NCI-H187 treated with DMSO at 0.1 percent for 48 hours (cell line): ENCODE data around the gene BCL2L13.
"Not testable (repeated sequence)": the region's sequence is repeated elsewhere in the genome, so short reads cannot be mapped to it uniquely, and the experiment has no call there.

ENCODE experiments used
- DNase-seq: peaks from one replicate; lab custom pipeline; 2025; lab: John Stamatoyannopoulos, UW

BCL2L13 gene

GRCh38 chr22:17695986-17696385 is 57.4 kb downstream of the BCL2L13 start:
- no peak for DNase-seq

- not testable (repeated sequence) for DNase-seq
Measured at GRCh38 chr22:17697196-17697595, 58.6 kb downstream of the BCL2L13 start.

DNA sequence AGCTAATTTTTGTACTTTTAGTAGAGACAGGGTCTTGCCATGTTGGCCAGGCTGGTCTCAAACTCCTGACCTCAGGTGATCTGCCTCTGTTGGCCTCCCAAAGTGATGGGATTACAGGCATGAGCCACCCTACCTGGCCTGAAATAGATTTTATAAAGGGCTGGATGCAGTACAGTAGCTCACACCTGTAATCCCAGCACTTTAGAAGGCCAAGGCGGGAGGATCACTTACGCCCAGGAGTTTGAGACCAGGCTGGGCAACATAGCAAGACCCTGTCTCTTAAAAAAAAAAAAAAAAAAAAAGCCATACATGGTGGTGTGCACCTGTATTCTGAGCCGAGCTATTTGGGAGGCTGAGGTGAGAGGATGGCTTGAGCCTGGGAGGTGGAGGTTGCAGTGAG is 59.7 kb downstream of the BCL2L13 start:
- DNase-seq, result not testable (repeated sequence)

DNA sequence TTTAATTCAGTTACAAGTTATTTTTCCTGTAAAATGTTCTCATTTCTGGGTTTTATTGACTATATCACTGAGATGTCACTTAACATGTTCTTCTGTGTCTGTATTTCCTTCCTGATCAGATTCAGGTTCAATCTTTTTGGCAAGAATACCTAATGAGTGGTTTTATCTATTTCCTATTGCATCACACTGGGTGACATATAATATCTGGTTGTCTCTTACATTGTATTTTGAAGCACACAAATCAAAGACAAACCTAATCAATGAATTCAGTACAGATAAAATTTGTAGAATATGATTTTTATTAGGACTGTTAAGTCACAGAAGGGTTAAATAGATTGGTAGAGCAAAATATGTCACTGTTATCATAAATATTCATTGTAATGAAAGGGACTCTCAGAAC is 60.4 kb downstream of the BCL2L13 start:
- DNase-seq, result no peak

- no peak for DNase-seq
Measured at GRCh38 chr22:17699696-17700340, 61.3 kb downstream of the BCL2L13 start.

DNA sequence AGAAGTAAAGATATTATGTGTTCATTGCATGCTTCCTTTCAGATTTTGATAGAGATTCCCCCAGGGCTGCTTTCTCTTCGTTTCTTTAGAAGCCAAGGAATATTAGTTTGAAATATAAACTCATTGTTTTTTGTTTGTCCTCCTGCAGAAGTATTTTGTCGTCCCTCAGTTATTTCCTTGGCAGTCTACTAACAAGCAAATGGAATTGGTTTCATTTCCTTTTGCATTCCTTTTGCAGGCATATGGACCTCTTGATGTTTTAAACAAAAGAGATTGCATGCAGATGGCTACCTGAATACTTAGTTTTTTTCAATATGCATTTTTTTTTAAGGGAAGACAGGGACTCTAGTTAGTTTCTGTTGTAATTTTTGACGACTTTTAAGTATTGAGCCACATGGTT is 62.2 kb downstream of the BCL2L13 start:
- DNase-seq, result no peak

- DNase-seq, result no peak
Measured at GRCh38 chr22:17703811-17704210, 65.3 kb downstream of the BCL2L13 start.

- no peak for DNase-seq
Measured at GRCh38 chr22:17705546-17705945, 67.0 kb downstream of the BCL2L13 start.

- DNase-seq, result no peak
Measured at GRCh38 chr22:17705951-17706900, 67.7 kb downstream of the BCL2L13 start.

GRCh38 chr22:17706947-17707346 is 68.4 kb downstream of the BCL2L13 start:
- no peak for DNase-seq

GRCh38 chr22:17707526-17707925 is 69.0 kb downstream of the BCL2L13 start:
- DNase-seq, result no peak

DNA sequence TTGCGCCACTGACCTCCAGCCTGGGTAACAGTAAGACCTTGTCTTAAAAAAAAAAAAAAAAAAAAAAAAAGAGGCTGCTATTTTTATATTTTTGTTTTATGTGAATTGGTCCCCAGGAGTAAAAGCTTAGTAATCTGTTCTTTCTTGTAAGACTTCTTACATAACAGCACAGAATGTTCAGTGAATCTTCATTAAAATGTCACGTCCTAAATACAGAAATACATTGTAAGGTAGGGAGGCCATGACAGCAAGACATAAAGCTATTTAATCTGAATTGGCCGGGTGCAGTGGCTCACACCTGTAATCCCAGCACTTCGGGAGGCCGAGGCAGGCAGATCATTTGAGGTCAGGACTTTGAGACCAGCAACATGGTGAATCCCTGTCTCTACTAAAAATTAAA is 71.5 kb downstream of the BCL2L13 start:
- no peak for DNase-seq

- no peak for DNase-seq
Measured at GRCh38 chr22:17712441-17712840, 73.9 kb downstream of the BCL2L13 start.

DNA sequence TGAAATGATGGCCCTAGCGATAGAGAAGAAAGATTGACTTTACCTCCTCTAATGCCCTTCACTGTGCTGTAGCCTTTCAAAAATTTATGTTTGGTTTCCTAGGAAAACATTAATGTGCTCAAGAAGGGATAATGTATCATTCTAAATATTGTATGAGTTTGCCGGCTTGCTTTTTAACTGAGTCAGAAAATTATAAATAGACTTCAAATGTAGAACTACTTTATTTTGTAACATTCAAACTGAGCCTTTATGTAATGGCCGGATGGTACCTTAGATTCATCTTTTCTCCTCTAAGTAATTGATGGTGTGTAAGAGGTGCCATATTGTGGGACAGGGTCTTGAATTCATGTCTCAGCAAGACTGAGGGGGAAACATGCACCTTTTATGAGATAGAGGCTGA is 78.0 kb downstream of the BCL2L13 start:
- DNase-seq, result no peak

GRCh38 chr22:17717708-17718107 is 79.2 kb downstream of the BCL2L13 start:
- no peak for DNase-seq

- no peak for DNase-seq
Measured at GRCh38 chr22:17719911-17720310, 81.4 kb downstream of the BCL2L13 start.

DNA sequence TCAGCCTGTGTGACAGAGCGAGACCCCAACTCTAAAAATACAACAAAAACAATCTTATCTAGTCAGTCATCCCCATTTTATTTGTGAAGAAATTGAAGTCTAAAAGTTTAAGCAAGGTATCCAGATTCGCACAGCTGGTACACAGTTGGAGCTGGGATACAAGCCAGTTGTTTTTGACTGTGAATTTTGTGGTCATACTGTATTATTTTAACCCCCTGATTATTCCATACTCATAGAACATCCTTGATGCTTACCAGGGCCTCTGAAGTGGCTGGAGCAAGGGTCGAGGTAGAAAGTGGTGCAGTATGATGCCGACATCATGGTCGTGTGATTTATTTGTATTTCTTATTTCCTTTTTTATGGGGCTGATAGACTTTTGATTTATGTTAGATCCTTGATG is 85.7 kb downstream of the BCL2L13 start:
- no peak for DNase-seq

- DNase-seq, result no peak
Measured at GRCh38 chr22:17724678-17725499, 86.3 kb downstream of the BCL2L13 start.

DNA sequence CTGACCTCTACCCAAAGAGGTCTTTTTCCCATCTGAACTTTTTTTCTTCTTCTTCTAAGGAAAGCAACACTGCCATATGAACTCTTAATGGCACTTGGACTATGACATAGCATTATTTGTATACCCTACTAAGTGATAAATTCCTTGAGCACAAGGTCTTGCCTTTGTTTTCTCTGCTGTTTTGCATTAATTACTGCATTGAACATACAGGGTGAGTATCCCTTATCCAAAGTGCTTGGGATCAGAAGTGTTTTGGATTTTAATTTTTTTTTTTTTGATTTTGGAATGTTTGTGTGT is 86.9 kb downstream of the BCL2L13 start:
- DNase-seq, result no peak

DNA sequence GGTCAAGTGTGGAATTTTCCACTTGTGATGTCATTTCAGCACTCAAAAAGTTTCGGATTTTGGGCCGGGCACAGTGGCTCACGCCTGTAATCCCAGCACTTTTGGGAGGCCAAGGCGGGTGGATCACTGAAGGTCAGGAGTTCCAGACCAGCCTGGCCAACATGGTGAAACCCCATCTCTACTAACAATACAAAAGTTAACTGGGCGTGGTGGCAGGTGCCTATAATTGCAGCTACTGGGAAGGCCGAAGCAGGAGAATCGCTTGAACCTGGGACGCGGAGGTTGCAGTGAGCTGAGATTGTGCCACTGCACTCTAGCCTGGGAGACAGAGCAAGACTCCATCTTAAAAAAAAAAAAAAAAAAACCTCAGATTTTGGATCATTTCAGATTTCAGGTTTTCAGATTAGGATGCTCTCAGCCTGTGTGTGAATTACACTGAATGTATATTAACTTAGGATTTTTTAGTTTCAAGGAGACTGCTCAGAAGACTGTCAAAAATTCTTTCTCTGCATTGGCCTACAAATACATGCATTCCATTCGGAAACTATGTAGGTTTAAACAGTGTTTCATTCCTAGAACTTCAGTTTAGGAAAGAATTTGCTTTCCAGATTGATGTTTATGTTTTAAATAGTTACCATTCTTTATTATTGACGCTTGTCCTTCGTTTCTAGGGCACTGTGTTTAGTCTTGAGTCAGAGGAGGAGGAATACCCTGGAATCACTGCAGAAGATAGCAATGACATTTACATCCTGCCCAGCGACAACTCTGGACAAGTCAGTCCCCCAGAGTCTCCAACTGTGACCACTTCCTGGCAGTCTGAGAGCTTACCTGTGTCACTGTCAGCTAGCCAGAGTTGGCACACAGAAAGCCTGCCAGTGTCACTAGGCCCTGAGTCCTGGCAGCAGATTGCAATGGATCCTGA is 87.7 kb downstream of the BCL2L13 start:
- DNase-seq, result no peak
